T-helper 2 cell treated with Interferon-gamma antibody and Interleukin-4, amounts not matched to agents 5 μg/mL and 100 μg/mL, for 36 hours (primary cell): ENCODE measurements around the gene PCDHGB5.
"Not testable (repeated sequence)": the region's sequence is repeated elsewhere in the genome, so short reads cannot be mapped to it uniquely, and the experiment has no call there.

ENCODE experiments used
- DNase-seq: peaks from one replicate; pipeline ENCODE4 v3.0.0; 2021; ENCODE audit warnings: low spot score
- H3K27ac Mint-ChIP-seq: one replicate; pipeline ENCODE4 v1.8.0; 2021; ENCODE audit warnings: mild to moderate bottlenecking, mixed read lengths
- H3K27me3 Mint-ChIP-seq: one replicate; pipeline ENCODE4 v1.8.0; 2021; ENCODE audit warnings: low read depth, mixed read lengths
- H3K36me3 Mint-ChIP-seq: one replicate; pipeline ENCODE4 v1.8.0; 2021; ENCODE audit warnings: low read depth, mixed read lengths
- H3K4me1 Mint-ChIP-seq: one replicate; pipeline ENCODE4 v1.8.0; 2021; ENCODE audit warnings: low read depth, mixed read lengths
- H3K4me3 Mint-ChIP-seq: one replicate; pipeline ENCODE4 v1.8.0; 2022; ENCODE audit warnings: mild to moderate bottlenecking, moderate library complexity, mixed read lengths
- H3K9me3 Mint-ChIP-seq: one replicate; pipeline ENCODE4 v1.8.0; 2021; ENCODE audit warnings: mixed read lengths

The PCDHGB5 gene

GRCh38 chr5:141412854-141413539 is 15.2 kb downstream of the PCDHGB5 start, which contains the start of gene PCDHGA10:
TSS of gene PCDHGA10 (plus strand) at chr5:141412987. CDS start at chr5:141413176, 189 bp downstream.
- peaks cover 17% of the 10 kb centered on the region for H3K9me3 Mint-ChIP-seq
- peaks cover 55% of the 10 kb centered on the region for H3K27me3 Mint-ChIP-seq

GRCh38 chr5:141413540-141414069 is 15.9 kb downstream of the PCDHGB5 start:
- Mint-ChIP-seq H3K27ac (no peak overlapping the region), H3K27me3 (peaks cover 57% of the 10 kb centered on the region), H3K4me1 (peaks cover 15% of the 10 kb centered on the region), H3K9me3 (peaks cover 22% of the 10 kb centered on the region), H3K36me3 (peaks cover 8% of the 10 kb centered on the region), H3K4me3 (peak overlapping the region; percentile 82)
- no peak for DNase-seq

More at GRCh38 chr5:141412854-141413539, 15.2 kb downstream of the PCDHGB5 start, which contains the start of gene PCDHGA10:
- Mint-ChIP-seq H3K27ac (no peak within 1 kb of the TSS), H3K4me1 (peaks cover 15% of the 10 kb centered on the region), H3K4me3 (peak within 1 kb of the TSS; percentile 82), H3K36me3 (peaks cover 8% of the 10 kb centered on the region)
- DNase-seq = peak; percentile 42

GRCh38 chr5:141414548-141415274 is 17.0 kb downstream of the PCDHGB5 start:
- not testable (repeated sequence) for DNase-seq, H3K36me3 Mint-ChIP-seq, H3K27ac Mint-ChIP-seq
- peaks cover 20% of the 10 kb centered on the region for H3K9me3 Mint-ChIP-seq
- peaks cover 56% of the 10 kb centered on the region for H3K27me3 Mint-ChIP-seq
- H3K4me1 Mint-ChIP-seq = peaks cover 15% of the 10 kb centered on the region
- peak overlapping the region; percentile 82 for H3K4me3 Mint-ChIP-seq

- H3K36me3 Mint-ChIP-seq, DNase-seq, H3K27ac Mint-ChIP-seq: not testable (repeated sequence)
- Mint-ChIP-seq H3K27me3 (peaks cover 57% of the 10 kb centered on the region), H3K4me3 (peak overlapping the region; percentile 7), H3K4me1 (peaks cover 15% of the 10 kb centered on the region), H3K9me3 (peaks cover 22% of the 10 kb centered on the region)
Measured at GRCh38 chr5:141415275-141415618, 17.5 kb downstream of the PCDHGB5 start.

GRCh38 chr5:141417494-141418172 is 19.9 kb downstream of the PCDHGB5 start, which contains the start of gene PCDHGB7:
TSS of gene PCDHGB7 (plus strand) at chr5:141417677. CDS start at chr5:141417860, 183 bp downstream.
- peak; percentile 51 for DNase-seq
- not testable (repeated sequence) for H3K36me3 Mint-ChIP-seq
- Mint-ChIP-seq H3K9me3 (peaks cover 23% of the 10 kb centered on the region), H3K27ac (peak within 1 kb of the TSS; percentile 66), H3K4me3 (peak within 1 kb of the TSS; percentile 77), H3K27me3 (peaks cover 75% of the 10 kb centered on the region), H3K4me1 (peaks cover 20% of the 10 kb centered on the region)

GRCh38 chr5:141419074-141419880 is 21.5 kb downstream of the PCDHGB5 start:
- H3K36me3 Mint-ChIP-seq = no peaks in the 10 kb centered on the region
- peaks cover 14% of the 10 kb centered on the region for H3K4me1 Mint-ChIP-seq
- no peak overlapping the region for H3K4me3 Mint-ChIP-seq
- H3K27ac Mint-ChIP-seq = no peak overlapping the region
- no peak for DNase-seq
- peaks cover 23% of the 10 kb centered on the region for H3K9me3 Mint-ChIP-seq
- H3K27me3 Mint-ChIP-seq = peaks cover 70% of the 10 kb centered on the region

GRCh38 chr5:141420855-141421488 is 23.2 kb downstream of the PCDHGB5 start, which contains the start of gene PCDHGA11:
TSS of gene PCDHGA11 (plus strand) at chr5:141421051. CDS start at chr5:141421228, 177 bp downstream.
- peaks cover 62% of the 10 kb centered on the region for H3K27me3 Mint-ChIP-seq
- H3K36me3 Mint-ChIP-seq = no peaks in the 10 kb centered on the region
- peak; percentile 33 for DNase-seq

GRCh38 chr5:141421489-141421855 is 23.7 kb downstream of the PCDHGB5 start:
- Mint-ChIP-seq H3K27me3 (peaks cover 58% of the 10 kb centered on the region), H3K9me3 (peaks cover 19% of the 10 kb centered on the region), H3K36me3 (no peaks in the 10 kb centered on the region)

More at GRCh38 chr5:141420855-141421488, 23.2 kb downstream of the PCDHGB5 start, which contains the start of gene PCDHGA11:
- Mint-ChIP-seq H3K27ac (peak within 1 kb of the TSS; percentile 51), H3K4me3 (peak within 1 kb of the TSS; percentile 87), H3K4me1 (peaks cover 11% of the 10 kb centered on the region), H3K9me3 (peaks cover 19% of the 10 kb centered on the region)

GRCh38 chr5:141422742-141423291 is 25.1 kb downstream of the PCDHGB5 start:
- Mint-ChIP-seq H3K9me3 (peaks cover 23% of the 10 kb centered on the region), H3K4me1 (peaks cover 11% of the 10 kb centered on the region), H3K4me3 (peak overlapping the region; percentile 7), H3K27me3 (peaks cover 54% of the 10 kb centered on the region), H3K27ac (no peak overlapping the region), H3K36me3 (no peaks in the 10 kb centered on the region)
- no peak for DNase-seq

More at GRCh38 chr5:141421489-141421855, 23.7 kb downstream of the PCDHGB5 start:
- peak overlapping the region; percentile 51 for H3K27ac Mint-ChIP-seq
- H3K4me1 Mint-ChIP-seq = peaks cover 11% of the 10 kb centered on the region
- no peak for DNase-seq
- peak overlapping the region; percentile 87 for H3K4me3 Mint-ChIP-seq

GRCh38 chr5:141427783-141428426 is 30.2 kb downstream of the PCDHGB5 start:
- no peak for DNase-seq
- Mint-ChIP-seq H3K36me3 (peaks cover 5% of the 10 kb centered on the region), H3K27ac (no peak overlapping the region), H3K27me3 (peaks cover 34% of the 10 kb centered on the region), H3K4me1 (peaks cover 2% of the 10 kb centered on the region), H3K9me3 (peaks cover 31% of the 10 kb centered on the region), H3K4me3 (no peak overlapping the region)

- H3K4me3 Mint-ChIP-seq = peak within 1 kb of the TSS; percentile 78
- peaks cover 28% of the 10 kb centered on the region for H3K27me3 Mint-ChIP-seq
- H3K4me1 Mint-ChIP-seq = peaks cover 2% of the 10 kb centered on the region
- H3K36me3 Mint-ChIP-seq = peaks cover 6% of the 10 kb centered on the region
- H3K9me3 Mint-ChIP-seq = peaks cover 41% of the 10 kb centered on the region
- peak within 1 kb of the TSS; percentile 65 for H3K27ac Mint-ChIP-seq
- DNase-seq = no peak
Measured at GRCh38 chr5:141430332-141431113, 32.8 kb downstream of the PCDHGB5 start, which contains the start of gene PCDHGA12. TSS of gene PCDHGA12 (plus strand) at chr5:141430507. CDS start at chr5:141430760, 253 bp downstream.
